H1 (cell line): ENCODE measurements around the gene TACC2. TPM values are rescaled to one million over a fixed set of nuclear protein-coding genes. Genes with fewer than 3 reads are reported as not detected.

Experiments
- CTCF ChIA-PET: fragments of 300-600 bp; sonication (Branson Sonifier 250); formaldehyde crosslinking; loops from one replicate; lab custom pipeline; 2021; ENCODE audit not compliant: partially characterized antibody; lab: Charles Lee
- POLR2A ChIA-PET: fragments of 300-600 bp; sonication (Branson Sonifier 250); formaldehyde crosslinking; loops from one replicate; lab custom pipeline; 2021; ENCODE audit warnings: inconsistent platforms; ENCODE audit not compliant: partially characterized antibody; lab: Charles Lee
- DNase-seq, 2 experiments: peaks; one replicate each; pipeline versions ENCODE4 v3.0.0 to v3.0.0-alpha.2; 2010 to 2022; ENCODE audit warnings: low spot score in 2 of 2, low read depth in 1 of 2, mixed read lengths in 1 of 2
- FAIRE-seq: peaks from 2 replicates; lab custom pipeline; 2011; peaks lifted over from hg19 to GRCh38; lab: Jason Lieb, UNC
- H2AFZ ChIP-seq: 2 replicates; pipeline ENCODE4 v1.8.1; 2012; ENCODE audit warnings: low read length, inconsistent platforms
- H2AK5ac ChIP-seq: 2 replicates; pipeline ENCODE4 v1.6.1; 2013; ENCODE audit warnings: low read depth, low read length
- H2BK120ac ChIP-seq: replicated peaks from 2 replicates; pipeline ENCODE3; 2013; ENCODE audit warnings: low read depth, low read length, inconsistent platforms
- H2BK12ac ChIP-seq: 2 replicates; pipeline ENCODE4 v1.6.1; 2013; ENCODE audit warnings: low read depth, low read length
- H2BK15ac ChIP-seq: 2 replicates; pipeline ENCODE4 v1.6.1; 2013; ENCODE audit warnings: low read length
- H2BK20ac ChIP-seq: 2 replicates; pipeline ENCODE4 v1.6.1; 2013; ENCODE audit warnings: low read length
- H2BK5ac ChIP-seq: 2 replicates; pipeline ENCODE4 v1.6.1; 2013; ENCODE audit warnings: low read depth, low read length
- H3K14ac ChIP-seq: 2 replicates; pipeline ENCODE4 v1.6.1; 2013; ENCODE audit warnings: inconsistent platforms; ENCODE audit not compliant: insufficient read length
- H3K18ac ChIP-seq: 2 replicates; pipeline ENCODE4 v1.6.1; 2013; ENCODE audit warnings: low read length; ENCODE audit errors: extremely low read depth
- H3K23ac ChIP-seq: 2 replicates; pipeline ENCODE4 v1.6.1; 2013; ENCODE audit warnings: inconsistent platforms; ENCODE audit not compliant: insufficient read length
- H3K23me2 ChIP-seq: 2 replicates; pipeline ENCODE4 v1.6.1; 2013; ENCODE audit warnings: low read depth, low read length
- H3K27ac ChIP-seq: 2 replicates; pipeline ENCODE4 v1.6.1; 2011; ENCODE audit warnings: low read depth, low read length, inconsistent platforms
- H3K27me3 ChIP-seq, 4 experiments: replicated peaks in 1 of 4; 1 replicate in 1 of 4; 2 replicates in 3 of 4; pipeline versions ENCODE4 v1.6.1 to v1.8.1; 2011 to 2013; ENCODE audit warnings: low read length in 3 of 4, mild to moderate bottlenecking in 3 of 4, inconsistent platforms in 2 of 4, mixed read lengths in 2 of 4, moderate library complexity in 1 of 4; ENCODE audit not compliant: control insufficient read depth in 3 of 4, insufficient read depth in 3 of 4; ENCODE audit errors: extremely low read depth in 1 of 4
- H3K36me3 ChIP-seq, 4 experiments: 2 replicates each; pipeline versions ENCODE4 v1.6.1 to v1.8.1; 2011 to 2013; ENCODE audit warnings: mild to moderate bottlenecking in 4 of 4, low read length in 3 of 4, moderate library complexity in 2 of 4, control low read depth in 1 of 4, inconsistent platforms in 1 of 4; ENCODE audit not compliant: insufficient read depth in 4 of 4, control insufficient read depth in 2 of 4
- H3K4ac ChIP-seq: replicated peaks from 2 replicates; pipeline ENCODE3; 2013; ENCODE audit warnings: low read length, low read depth, mixed read lengths, inconsistent platforms; ENCODE audit not compliant: insufficient read length
- H3K4me1 ChIP-seq, 4 experiments: replicated peaks in 1 of 4; 1 replicate in 1 of 4; 2 replicates in 3 of 4; pipeline versions ENCODE4 v1.6.1 to v1.8.1; 2011 to 2013; ENCODE audit warnings: low read length in 3 of 4, inconsistent platforms in 2 of 4, mixed read lengths in 1 of 4; ENCODE audit not compliant: insufficient read depth in 4 of 4, control insufficient read depth in 3 of 4
- H3K4me2 ChIP-seq, 2 experiments: 2 replicates each; pipeline versions ENCODE4 v1.6.1 to v1.8.1; 2011 to 2013; ENCODE audit warnings: low read depth in 2 of 2, low read length in 2 of 2, control low read depth in 1 of 2, inconsistent platforms in 1 of 2, mild to moderate bottlenecking in 1 of 2; ENCODE audit not compliant: insufficient read depth in 1 of 2
- H3K4me3 ChIP-seq, 4 experiments: fragments of 200-600, 300-600 bp in 1 of 4; sonication (generic), shearing (Covaris generic), sonication (Bioruptor Twin) in 1 of 4; 2 replicates each; pipeline versions ENCODE4 v1.5.1 to v1.8.1; 2011 to 2016; ENCODE audit warnings: low read length in 4 of 4, low read depth in 3 of 4, control low read depth in 2 of 4, inconsistent platforms in 2 of 4, mild to moderate bottlenecking in 2 of 4, mixed read lengths in 1 of 4, moderate library complexity in 1 of 4; ENCODE audit not compliant: insufficient read depth in 2 of 4; ENCODE audit errors: extremely low read depth in 1 of 4
- H3K56ac ChIP-seq: replicated peaks from 2 replicates; pipeline ENCODE3; 2013; ENCODE audit warnings: low read depth, mild to moderate bottlenecking, mixed read lengths, low read length, inconsistent platforms; ENCODE audit not compliant: insufficient read length
- H3K79me1 ChIP-seq: 2 replicates; pipeline ENCODE4 v1.6.1; 2013; ENCODE audit warnings: low read depth, low read length, control low read depth
- H3K79me2 ChIP-seq, 2 experiments: 2 replicates each; pipeline versions ENCODE4 v1.6.1 to v1.8.1; 2012 to 2013; ENCODE audit warnings: low read length in 2 of 2, mild to moderate bottlenecking in 2 of 2, inconsistent platforms in 1 of 2; ENCODE audit not compliant: insufficient read depth in 2 of 2, control insufficient read depth in 1 of 2
- H3K9ac ChIP-seq, 4 experiments: replicated peaks in 1 of 4; 1 replicate in 1 of 4; 2 replicates in 3 of 4; pipeline versions ENCODE4 v1.6.1 to v1.8.1; 2011 to 2013; ENCODE audit warnings: low read depth in 3 of 4, low read length in 3 of 4, control low read depth in 2 of 4, mild to moderate bottlenecking in 2 of 4, moderate library complexity in 2 of 4, inconsistent platforms in 1 of 4; ENCODE audit errors: extremely low read depth in 1 of 4
- H3K9me3 ChIP-seq, 2 experiments: 2 replicates each; pipeline versions ENCODE4 v1.6.1 to v1.8.1; 2012 to 2013; ENCODE audit warnings: mild to moderate bottlenecking in 2 of 2, moderate library complexity in 2 of 2, control low read depth in 1 of 2, inconsistent platforms in 1 of 2, low read depth in 1 of 2, low read length in 1 of 2, mixed read lengths in 1 of 2; ENCODE audit not compliant: insufficient read depth in 2 of 2
- H4K20me1 ChIP-seq, 2 experiments: replicated peaks in 1 of 2; 2 replicates each; pipeline versions ENCODE3 to v1.8.1; 2011 to 2013; ENCODE audit warnings: inconsistent platforms in 2 of 2, low read length in 2 of 2, mild to moderate bottlenecking in 1 of 2; ENCODE audit not compliant: insufficient read depth in 2 of 2, control insufficient read depth in 1 of 2
- H4K5ac ChIP-seq: 2 replicates; pipeline ENCODE4 v1.6.1; 2013; ENCODE audit warnings: low read length, low read depth, mixed read lengths, inconsistent platforms; ENCODE audit not compliant: insufficient read length
- H4K8ac ChIP-seq: 2 replicates; pipeline ENCODE4 v1.8.0; 2013; ENCODE audit warnings: mild to moderate bottlenecking, moderate library complexity, low read length, inconsistent platforms; ENCODE audit not compliant: insufficient read depth; ENCODE audit errors: extremely low read depth
- H4K91ac ChIP-seq: replicated peaks from 2 replicates; pipeline ENCODE3; 2013; ENCODE audit warnings: low read length, mixed read lengths, inconsistent platforms; ENCODE audit not compliant: insufficient read length
- SP1 ChIP-seq: IDR thresholded peaks from 2 replicates; pipeline ENCODE4 v1.6.1; 2011; ENCODE audit warnings: low read depth, low read length
- WGBS, 2 experiments: shearing (Covaris generic) in 1 of 2; methylation state at CpG; one replicate each; pipeline versions ENCODE4 v1.1.6 to v1.1.7; 2013 to 2015; ENCODE audit warnings: low lambda C conversion rate in 2 of 2, mixed read lengths in 2 of 2, inconsistent platforms in 1 of 2, low coverage in 1 of 2, missing lambda C conversion rate in 1 of 2; ENCODE audit not compliant: insufficient replicate concordance in 2 of 2, insufficient coverage in 1 of 2, insufficient read length in 1 of 2; ENCODE audit errors: extremely low coverage in 1 of 2, missing lambda C conversion rate in 1 of 2; 5-methylcytosine and 5-hydroxymethylcytosine counted together
- polyA plus RNA-seq, 7 experiments: library from polyadenylated mRNA; depleted of rRNA in 3 of 7; stranded (reverse) in 5 of 7; unstranded in 2 of 7; fragments of >200 nt in 5 of 7; fragments of 200-250 nt in 2 of 7; gene quantifications; 1 replicate in 5 of 7; 2 replicates in 1 of 7; 4 replicates in 1 of 7; pipeline versions ENCODE4 v1.2.1 to v1.2.3, GENCODE V29; 2011 to 2013; ENCODE audit warnings: missing spikeins in 2 of 7, mixed read lengths in 2 of 7
- total RNA-seq: library from RNA; stranded (reverse); fragmentation: NEBNext Ultra II Directional; extraction: Animal tissue kit (Norgen Biotek cat#: 25700); gene quantifications from 2 replicates; pipeline ENCODE4 v1.2.1, GENCODE V29; 2021

Gene TACC2
- total and polyA plus RNA-seq, 2 of the 8 experiments (the other 6 are each of a cell fraction or from before 2014, with no cell fraction given) = 21.2 to 46.6 TPM

DNA sequence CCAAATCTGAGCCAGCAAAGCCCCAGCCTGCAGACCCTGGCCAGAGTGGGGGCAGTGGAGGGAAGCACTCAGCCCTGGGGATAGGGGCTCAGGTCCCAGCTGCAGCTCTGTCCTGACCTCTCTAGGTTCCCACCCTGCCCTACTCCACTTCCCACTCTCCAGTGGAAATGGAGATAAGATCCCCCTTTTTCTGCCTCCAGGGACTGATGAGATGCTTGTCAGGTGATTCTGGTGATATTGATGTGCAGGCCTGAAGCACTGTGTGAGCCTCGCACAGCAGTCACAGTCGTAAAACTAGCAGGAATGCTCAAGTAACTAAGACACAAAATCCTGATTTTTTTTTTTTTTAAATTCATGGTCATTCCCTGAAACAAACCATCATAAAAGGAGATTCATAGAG is 227.1 kb downstream of the TACC2 start:
- no peaks in the 10 kb centered on the region for H3K9me3 ChIP-seq
- no peak overlapping the region for H3K56ac ChIP-seq
- H4K91ac ChIP-seq = no peak overlapping the region
- TF ChIP-seq SP1 = no peak
- H3K27ac ChIP-seq = no peak overlapping the region
- H3K4ac ChIP-seq = no peak overlapping the region
- H3K23ac ChIP-seq = no peak overlapping the region
- H3K14ac ChIP-seq = no peak overlapping the region
- H3K23me2 ChIP-seq = no peaks in the 10 kb centered on the region
- WGBS, 2 experiments = 88% methylated on average over 2 of the region's 2 CpGs; no CpG with 5 or more reads in 1 of the 2 experiments
- H3K79me2 ChIP-seq = peaks cover 0 to 6% of the 10 kb centered on the region in 2 experiments; a peak in 1 of 4 replicates
- no peak overlapping the region for H2AK5ac ChIP-seq
- no peaks in the 10 kb centered on the region for H3K4me1 ChIP-seq
- ChIA-PET POLR2A (no interaction called here), CTCF (interaction anchor here (0.6 to 1.8 kb wide), 3 partner anchors 47 to 580 kb away, joined by 3 to 5 read pairs (median 3); no protein-coding TSS in a partner anchor)
- no peak overlapping the region for H2BK120ac ChIP-seq
- no peak overlapping the region for H2BK20ac ChIP-seq
- peaks cover 2% of the 10 kb centered on the region for H3K79me1 ChIP-seq
- H2AFZ ChIP-seq = no peak overlapping the region
- peaks cover 3 to 4% of the 10 kb centered on the region in 2 experiments for H4K20me1 ChIP-seq
- H2BK12ac ChIP-seq = no peak overlapping the region
- DNase-seq (no peak), FAIRE-seq (no peak)
- H3K9ac ChIP-seq = no peak overlapping the region
- no peak overlapping the region for H2BK5ac ChIP-seq
- H4K5ac ChIP-seq = no peak overlapping the region
- H3K4me3 ChIP-seq = no peak overlapping the region
- H3K4me2 ChIP-seq = no peak overlapping the region
- H3K18ac ChIP-seq = no peak overlapping the region
- H3K27me3 ChIP-seq = no peaks in the 10 kb centered on the region
- H4K8ac ChIP-seq = no peak overlapping the region
- no peak overlapping the region for H2BK15ac ChIP-seq
- peaks cover 14 to 52% (median 27%) of the 10 kb centered on the region in 4 experiments; a peak in 6 of 8 replicates for H3K36me3 ChIP-seq
